ENCODE data around the gene LIN28B.
"Not testable (repeated sequence)": the region's sequence is repeated elsewhere in the genome, so short reads cannot be mapped to it uniquely, and the experiment has no call there.

The LIN28B gene

DNA sequence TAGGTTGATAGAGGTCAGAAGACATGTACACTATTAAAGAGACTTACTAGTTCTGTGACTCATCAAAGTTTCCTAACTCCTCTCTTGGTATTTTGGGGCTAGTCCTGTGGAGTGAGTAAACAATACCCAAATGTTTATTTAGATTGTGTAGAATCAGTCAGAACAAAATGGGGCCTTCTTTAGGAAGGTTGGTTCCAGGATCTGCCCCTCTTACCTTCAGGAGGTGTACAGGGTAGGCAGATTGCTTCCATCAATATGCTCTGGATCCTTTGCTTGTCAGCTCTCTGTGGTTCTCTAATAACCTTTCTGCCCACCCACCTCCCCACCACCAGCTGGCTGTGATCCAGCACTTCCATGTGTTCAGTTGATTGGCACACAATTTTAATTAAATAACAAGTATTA is 115.9 kb downstream of the LIN28B start:
- DNase-seq = no peak

DNA sequence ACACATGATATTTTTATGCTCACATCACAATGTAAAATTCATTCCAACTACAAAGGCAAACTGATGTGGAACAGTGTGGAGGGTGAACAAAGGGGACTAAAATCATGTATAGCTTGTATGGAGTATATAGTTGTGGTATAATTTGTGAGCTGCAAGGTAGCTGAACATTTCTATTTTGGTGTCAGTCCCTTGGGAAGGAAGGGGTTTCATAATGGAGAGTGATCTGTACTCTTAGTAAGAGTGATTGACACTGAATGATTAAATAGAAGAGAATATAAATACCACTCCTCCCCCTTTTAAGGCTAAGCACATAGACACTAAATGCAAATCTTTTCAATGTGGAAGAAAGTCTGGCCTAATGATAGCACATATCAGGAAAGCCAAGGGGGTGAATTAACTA is 118.3 kb downstream of the LIN28B start:
- DNase-seq = no peak

DNA sequence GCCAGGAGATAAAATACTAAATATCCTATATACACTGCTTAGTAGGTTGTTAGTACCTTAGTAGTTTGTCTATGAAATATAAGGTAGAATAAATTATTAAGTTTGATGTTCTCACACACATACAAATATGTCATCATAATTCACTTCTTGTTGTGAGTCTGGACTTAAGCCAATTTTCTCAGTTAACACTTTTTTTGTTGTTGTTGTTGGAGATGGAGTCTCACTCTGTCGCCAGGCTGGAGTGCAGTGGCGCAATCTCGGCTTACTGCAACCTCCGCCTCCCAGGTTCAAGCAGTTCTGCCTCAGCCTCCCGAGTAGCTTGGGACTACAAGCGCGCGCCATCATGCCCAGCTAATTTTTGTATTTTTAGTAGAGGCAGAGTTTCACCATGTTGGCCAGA is 119.5 kb downstream of the LIN28B start:
- not testable (repeated sequence) for DNase-seq

DNA sequence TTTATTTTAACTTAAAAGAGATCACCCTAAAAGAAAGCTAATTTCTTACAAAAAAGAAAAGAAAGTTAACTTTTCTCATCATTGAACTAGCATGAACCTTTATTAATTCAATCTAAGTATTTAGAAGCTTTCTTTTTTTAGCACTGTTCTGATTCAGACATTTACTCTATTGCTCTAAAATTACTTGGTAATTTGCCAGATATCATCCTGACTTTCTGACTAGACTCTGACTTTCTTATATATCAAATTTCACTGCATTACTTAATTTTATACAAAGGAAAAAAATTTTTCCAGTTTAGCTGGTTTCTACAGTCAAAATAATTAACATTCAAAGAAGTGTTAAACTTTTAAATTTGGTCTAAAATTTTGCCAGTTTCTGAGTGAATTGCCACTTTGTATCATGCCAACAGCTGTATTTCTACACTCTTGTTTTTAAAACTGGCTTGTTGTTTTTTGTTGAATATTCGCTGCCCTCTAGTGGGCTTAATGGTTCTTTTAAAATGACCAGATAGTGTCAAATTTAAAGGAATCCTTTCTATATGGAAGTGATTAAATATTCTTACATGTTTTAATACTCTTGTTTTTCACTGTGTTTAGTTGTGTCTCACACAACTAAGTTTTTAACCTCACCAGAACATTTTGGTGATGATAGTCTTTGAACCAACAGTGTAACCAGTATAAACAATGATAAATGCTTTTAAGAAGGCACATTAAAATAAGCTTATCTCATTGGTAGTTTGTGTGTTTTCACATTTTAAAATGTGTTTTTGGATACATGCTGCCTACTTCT is 120.9 kb downstream of the LIN28B start:
- peak; percentile 15 for DNase-seq

DNA sequence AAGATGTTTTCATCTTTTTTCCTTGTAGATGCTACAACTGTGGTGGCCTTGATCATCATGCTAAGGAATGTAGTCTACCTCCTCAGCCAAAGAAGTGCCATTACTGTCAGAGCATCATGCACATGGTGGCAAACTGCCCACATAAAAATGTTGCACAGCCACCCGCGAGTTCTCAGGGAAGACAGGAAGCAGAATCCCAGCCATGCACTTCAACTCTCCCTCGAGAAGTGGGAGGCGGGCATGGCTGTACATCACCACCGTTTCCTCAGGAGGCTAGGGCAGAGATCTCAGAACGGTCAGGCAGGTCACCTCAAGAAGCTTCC is 121.4 kb downstream of the LIN28B start:
- DNase-seq = no peak

DNA sequence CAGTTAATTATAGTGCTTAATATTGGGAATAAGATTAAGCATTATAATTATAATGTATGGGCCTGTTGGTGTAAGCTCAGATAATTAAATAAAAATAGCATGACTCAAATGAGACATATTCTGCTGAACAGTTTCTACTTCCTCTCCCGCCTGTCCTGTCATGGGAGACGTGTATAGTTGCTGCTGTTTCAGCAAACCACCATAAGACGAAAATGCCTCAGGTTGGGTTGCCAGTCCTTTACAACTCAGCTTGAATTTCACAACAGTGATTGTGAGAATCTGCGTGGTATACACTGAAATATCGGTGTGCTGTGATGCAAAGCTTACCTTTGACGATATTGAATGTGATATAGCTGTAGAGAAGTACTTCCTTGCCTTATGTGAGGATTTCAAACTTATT is 123.4 kb downstream of the LIN28B start:
- DNase-seq = no peak

DNA sequence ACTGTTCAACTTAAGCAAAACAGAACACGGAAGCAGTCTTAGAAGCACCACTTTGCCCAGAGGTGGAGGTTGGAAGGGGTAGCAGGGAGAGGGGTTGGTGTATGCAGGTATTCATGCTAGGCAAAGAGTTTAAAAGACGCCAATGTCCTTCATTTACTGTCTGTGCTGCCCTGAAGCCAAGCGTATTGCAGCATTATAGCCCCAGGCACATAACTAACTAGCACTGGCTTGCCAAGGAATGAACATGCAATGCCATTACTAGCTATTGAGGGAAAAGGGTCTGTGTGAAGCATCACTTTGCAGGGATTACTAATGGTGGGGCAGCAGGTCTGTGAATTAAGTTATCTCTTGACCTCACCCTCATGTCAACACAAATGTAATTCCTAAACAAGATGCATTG is 124.8 kb downstream of the LIN28B start:
- DNase-seq = not testable (repeated sequence)

DNA sequence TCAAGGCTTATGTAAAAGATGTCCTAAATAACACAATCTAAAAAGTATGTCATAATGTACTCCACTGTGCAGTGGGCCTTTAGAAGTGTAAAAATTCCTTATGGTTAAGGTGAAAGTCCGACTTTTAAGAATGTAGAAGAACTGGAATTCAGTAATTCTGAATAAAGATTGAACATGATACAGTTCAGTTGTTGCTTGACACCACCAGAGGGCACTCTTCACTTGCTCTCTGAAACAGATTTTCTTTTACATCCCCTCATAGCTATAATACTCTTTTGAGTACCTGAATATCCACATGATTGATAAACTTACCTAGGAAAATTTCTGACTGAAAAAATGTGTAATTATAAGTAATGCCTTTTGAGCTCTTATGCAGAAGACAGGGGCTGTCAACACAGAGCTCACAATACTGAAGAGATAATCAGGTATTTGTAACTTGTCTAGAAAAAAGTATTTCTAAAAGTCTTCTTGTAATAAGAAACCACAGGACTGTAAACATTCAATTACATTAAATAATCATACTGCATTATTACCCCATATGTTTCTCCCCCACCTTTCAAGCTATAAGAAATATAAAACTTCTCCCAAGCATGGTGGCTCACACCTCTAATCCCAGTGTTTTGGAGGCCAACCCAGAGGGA is 130.8 kb downstream of the LIN28B start:
- peak; percentile 53 for DNase-seq

DNA sequence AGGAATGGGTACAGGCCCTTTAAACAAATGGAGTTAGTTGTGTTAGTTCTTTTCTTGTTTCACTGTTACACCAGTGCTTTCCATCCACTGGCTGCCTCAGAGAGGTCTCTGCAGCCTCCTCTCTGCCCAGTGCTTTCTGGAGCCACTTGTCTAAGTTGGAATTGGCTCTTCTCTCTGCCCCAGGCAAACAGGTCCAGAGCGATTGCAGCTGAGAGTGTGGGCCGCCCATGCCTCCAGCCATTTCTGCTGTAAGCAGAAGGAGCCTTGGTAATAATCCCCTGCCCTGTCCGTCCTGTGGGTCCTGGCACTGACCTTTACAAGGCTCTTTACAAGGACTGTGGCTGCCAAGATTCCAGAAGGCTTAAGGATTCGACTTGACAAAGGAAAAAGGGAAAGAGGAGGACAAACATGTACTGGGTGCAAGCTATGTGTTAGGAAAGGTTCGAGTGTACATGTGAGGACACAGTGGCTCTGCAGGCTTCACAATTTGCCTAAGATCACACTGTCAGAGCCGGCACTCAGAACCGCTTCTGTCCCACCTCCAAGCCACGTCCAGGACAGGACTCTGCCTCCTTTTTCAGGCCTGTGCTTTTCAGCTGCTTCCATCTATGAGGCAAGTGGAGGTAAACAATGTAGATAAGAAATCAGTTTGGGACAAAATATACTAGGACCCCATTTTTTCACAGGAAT is 134.4 kb downstream of the LIN28B start:
- DNase-seq = no peak

DNA sequence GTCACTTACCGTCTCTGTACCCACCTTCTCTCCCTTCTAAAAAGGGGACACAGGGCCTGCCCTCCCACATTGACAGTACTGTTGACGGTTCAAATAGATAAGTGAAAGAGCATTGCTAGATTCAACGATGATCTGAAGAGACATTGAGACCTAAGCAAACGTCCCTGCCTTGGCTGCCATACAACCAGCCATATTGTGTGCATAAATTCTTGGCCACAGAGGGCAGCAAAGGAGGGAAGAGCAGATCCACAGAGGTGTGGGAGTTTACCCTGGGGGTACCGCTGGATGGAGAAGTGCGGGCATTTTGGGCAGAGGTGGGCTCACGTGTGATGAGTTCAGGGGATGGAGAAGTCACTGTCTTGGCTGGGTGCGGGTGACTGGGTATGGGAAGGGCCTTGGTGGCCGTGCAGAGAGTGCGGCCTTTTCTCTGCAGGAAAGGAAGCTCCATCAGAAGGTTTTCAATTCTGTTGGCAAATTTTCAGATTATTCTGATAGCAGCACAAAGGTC is 137.3 kb downstream of the LIN28B start:
- DNase-seq = no peak

DNA sequence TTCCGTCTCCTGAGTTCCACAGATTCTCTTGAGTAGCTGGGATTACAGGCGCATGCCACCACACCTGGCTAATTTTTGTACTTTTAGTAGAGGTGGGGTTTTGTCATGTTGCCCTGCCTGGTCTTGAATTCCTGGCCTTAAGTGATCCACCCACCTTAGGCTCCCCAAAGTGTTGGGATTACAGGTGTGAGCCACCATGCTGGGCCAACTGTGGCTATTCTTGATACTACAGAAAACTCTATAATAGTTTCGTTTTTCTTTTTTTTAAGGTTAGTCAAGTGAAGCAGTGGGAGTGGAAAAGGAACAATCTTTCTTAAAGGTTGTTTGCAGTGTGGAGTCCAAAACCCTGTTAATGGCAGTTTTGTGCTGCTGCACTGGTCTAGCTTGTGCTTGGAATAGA is 138.2 kb downstream of the LIN28B start:
- DNase-seq = no peak

DNA sequence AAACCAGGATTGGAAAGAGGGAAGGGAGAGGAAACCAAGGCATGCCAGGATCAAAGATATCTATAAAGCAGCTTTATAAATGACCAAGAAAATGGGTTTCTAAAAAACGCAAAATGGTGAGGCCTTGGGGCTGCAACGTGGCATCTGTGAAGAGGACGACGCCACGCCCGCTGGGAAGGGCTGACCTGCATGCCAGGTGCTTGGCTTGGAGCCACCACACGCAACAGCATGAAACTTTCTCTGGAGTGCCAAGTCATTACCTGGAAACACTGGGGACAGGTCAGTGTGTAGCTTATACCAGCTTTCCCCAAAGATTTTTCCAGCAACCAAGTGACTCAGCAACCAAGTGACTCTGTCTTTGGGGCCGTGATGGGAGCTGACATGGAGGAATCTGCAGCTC is 140.4 kb downstream of the LIN28B start:
- DNase-seq = no peak

DNA sequence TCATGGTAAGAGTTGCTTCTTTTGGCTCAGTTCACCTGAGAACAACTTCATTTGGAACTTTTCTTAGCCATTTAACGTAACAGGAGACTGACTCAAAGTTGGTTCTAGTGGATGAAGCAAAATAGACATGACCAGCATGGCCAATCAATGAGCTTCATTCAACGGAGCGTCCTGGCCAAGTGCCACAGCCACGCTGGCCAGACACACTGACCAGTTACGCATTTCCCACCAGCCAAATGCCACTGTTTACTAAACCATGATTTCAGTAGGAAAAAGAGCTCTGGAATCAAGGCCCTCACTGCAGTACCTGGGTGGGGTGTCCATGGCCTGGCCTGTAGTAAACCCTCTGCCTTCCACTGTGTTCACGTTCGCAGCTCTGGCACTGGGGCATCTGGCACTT is 142.5 kb downstream of the LIN28B start:
- no peak for DNase-seq

DNA sequence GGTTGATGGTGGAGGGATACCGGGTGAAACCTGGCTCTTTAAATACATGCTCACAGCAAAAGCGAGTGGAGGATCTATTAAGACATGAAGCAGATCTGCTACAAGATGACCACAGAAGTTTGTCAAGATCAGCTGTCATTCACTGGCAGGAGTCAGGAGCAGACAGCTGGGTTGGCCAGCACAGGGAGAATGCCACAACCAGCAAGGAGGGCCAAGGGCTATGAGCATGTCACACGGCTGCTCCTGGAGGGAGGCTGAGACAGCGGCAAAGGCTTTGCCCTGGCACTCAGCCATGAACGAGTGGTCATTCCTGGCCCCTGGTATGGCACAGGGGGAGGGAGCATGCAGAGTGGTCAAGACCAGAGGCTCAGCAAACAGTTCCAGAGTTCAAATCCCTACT is 145.3 kb downstream of the LIN28B start:
- DNase-seq = no peak

DNA sequence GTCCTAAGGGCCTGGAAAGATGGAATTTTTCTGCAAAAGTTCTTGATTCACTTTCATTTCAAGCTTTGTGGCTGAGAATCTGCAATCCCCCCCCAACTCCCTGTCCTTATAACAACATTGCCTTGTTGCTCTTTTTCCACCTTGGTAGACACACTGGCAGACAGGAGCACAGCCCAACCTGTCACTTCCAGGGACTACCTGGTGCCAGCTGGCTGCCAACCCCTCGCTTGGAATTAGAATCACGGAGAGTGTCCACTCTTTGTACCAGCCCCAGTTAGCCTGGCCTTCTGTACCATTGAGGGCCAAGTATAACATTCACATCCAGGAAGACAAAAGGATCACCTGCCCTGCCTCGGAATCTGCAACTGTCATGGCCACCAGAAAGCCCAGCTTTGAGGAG is 148.2 kb downstream of the LIN28B start:
- no peak for DNase-seq

DNA sequence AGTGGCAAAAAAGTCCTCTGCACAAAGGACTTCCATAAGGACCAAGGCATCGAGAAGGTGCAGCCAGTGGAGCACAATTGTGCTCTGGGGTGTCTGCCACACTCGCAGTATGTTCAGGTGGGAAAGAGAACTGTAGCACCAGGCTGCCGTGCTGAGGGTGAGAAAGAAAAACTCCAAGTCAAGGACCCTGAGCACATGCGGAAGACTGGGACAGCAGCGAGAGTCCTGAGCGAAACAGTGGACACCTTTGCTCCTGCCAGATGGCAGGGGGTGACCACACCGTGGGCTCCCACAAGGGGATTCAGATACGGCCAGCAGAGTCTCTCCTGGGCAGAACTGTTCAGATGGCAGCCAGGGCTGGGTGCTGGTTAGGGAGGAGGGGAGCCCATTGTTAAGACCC is 149.4 kb downstream of the LIN28B start:
- DNase-seq = no peak

DNA sequence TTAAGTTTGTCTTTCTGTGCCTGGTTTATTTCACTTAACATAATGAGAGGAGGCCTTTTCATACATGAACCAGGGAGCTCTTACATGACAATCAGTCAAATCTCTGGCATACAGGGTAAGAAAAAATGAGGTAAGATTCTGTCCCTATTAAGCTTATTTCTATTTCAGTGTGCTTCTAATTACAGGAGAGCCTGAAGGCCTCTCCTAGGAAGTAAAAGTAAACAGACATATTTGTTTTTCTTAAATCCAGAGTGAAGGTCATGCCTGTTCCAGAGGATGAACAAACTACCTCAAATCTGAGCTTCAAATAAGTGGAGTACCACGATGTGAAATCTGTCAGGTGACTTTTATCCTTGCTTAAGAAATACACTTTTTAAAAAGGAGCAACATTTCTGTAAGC is 150.3 kb downstream of the LIN28B start:
- no peak for DNase-seq

DNA sequence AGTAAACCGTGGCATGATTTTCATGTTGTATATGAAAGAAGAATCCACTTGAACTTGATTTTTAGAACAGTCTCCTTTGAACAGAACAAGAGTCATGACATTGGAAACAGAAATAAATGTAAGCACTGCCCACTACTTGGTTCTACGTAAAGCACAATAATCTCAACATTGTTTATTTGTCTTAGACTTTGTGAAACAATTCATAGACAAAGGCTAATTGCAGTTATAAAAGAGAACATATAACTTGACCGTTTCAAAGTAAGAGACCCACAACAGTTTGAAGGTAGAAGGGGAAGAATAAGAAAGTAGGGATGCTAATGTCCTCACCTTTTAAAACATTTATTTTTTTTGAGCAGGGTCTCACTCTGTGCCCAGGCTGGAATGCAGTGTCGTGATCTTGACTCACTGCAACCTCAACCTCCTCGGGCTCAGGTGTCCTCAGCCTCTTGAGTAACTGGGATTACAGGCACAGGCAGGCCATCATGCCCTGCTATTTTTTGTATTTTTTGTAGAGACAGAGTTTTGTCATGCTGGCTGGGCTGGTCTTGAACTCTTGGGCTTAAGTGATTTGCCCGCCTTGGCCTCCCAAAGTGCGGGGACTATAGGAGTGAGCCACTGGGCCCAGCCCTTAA is 151.8 kb downstream of the LIN28B start:
- no peak for DNase-seq

DNA sequence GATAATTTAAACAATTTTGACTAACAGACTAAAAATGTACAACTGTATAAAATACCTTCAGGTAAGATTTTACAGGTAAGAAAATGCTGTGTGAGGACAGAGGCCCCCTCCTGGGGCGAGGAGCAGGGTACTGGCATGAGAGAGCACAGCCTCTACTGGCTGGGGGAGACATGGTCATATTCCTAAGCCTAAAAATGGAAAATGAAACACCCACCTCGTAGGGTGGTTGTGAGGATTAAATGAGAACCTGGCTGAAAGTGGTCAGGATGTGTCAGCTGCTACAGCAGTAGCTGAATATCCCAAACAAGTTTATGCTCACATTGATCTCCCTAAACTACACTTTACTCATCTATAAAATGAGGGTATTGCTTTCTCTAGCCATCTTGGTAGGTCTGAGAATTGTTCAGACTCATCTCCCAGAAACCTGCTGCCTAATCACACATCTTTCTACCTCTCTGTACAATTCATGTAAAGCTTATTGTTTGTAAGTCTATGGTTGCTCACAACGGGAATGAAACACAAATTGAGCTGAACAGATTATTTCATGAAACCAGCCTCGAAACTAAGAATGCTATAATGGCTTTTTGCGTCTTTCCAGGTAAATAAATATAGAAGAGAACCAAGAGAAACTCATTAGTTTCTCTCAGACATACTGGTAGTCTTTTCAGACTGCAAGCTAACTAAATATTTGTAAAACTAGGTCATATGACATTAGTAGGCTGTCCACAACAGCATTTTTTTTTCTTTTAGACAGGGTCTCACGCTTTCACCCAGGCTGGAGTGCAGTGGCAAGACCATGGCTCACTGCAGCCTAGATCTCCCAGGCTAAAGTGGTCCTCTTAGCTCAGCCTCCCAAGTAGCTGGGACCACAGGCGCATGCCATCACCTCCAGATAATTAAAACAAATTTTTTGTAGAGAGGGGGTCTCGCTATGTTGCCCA is 153.3 kb downstream of the LIN28B start:
- DNase-seq = no peak

DNA sequence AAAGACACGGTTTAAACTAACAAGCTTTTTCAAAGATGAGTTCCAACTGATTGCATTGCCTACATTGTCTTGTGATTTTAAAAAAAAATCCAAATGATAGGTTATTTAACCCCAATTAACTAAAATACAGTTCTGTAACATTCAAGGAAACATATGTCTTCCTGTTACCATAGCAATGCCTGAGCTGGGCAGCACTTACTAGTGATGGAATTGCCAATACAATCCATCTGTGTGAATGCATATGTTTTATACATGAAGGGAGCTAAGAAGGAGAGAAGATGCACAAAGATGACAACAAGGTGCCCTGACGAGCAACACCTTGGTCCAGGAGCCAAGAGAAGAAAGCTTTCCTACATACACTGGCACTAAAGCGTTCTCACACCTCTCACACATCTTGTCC is 154.2 kb downstream of the LIN28B start:
- no peak for DNase-seq

DNA sequence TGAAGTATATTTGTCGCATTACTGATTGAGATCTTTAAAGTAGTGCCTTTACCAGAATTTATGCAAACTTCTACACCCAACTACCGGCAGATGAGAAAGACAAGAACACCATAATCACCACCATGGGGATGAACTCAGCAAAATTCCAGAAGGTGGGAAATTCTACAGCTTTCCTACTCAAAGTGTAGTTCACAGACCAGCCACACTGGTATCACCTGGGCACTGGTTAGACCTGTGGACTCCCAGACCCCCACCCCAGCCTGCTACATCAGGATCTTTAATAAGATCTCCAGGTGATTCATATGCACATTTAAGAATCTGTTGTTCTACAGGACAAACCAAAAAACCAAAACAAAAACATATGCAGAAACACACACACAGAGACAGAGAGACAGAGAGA is 155.0 kb downstream of the LIN28B start:
- DNase-seq = no peak

DNA sequence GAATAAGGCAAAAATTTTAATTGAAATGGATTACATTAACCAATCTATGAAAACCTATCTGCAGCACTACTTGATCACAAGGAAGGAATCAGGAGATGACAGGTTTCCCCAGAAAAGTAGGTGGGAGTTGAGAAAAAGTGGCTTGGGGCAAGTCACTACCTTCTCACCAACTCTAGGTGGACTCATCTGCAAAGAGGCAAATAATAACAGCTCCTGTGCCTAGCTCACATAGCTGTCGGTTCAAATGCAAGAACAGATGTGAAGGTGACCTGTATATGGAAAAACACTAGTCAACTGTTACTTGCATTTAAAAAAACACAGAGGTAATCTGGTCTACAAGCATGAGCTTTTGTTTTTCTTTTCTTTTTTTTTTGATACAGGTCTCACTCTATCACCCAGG is 155.7 kb downstream of the LIN28B start:
- no peak for DNase-seq

DNA sequence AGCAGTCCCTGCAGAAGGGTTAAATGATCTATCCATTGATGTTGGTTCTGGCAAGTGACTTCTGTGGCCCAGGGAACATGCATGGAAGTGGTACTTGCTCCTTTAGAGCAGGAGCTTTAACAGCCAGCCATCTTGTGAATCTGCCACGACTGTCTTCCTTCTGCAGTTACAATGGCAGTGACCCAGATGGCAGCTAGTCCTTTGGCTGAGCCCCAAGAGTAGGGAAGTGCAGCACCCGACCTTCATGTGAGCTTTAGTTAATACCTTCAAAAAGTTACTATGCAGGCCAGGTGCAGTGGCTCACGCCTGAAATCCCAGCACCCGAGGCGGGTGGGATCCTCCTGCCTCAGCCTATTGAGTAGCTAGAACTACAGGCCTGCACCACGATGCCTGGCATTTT is 156.5 kb downstream of the LIN28B start:
- no peak for DNase-seq
